GM12891 (cell line): Measurements from ENCODE around the gene ARID1B.

Experiments used
- POLR2A ChIP-seq: IDR thresholded peaks from 2 replicates; pipeline ENCODE4 v1.6.1; 2011; ENCODE audit warnings: low read depth, low read length, control low read depth
- POLR2AphosphoS5 ChIP-seq: IDR thresholded peaks from 2 replicates; pipeline ENCODE4 v1.6.1; 2011; ENCODE audit warnings: low read depth, low read length, control low read depth
- SPI1 ChIP-seq: IDR thresholded peaks from 2 replicates; pipeline ENCODE4 v1.6.1; 2011; ENCODE audit warnings: low read depth, low read length, control low read depth
- TAF1 ChIP-seq: IDR thresholded peaks from 2 replicates; pipeline ENCODE4 v1.6.1; 2011; ENCODE audit warnings: low read depth, low read length, control low read depth

GRCh38 chr6:156938143-156938542 lies 161.0 kb downstream of the ARID1B start:
- TF ChIP-seq TAF1 (no peak), POLR2A (no peak), SPI1 (no peak), POLR2AphosphoS5 (no peak)
